Left ventricle myocardium inferior (tissue), 1 donor: Measurements from ENCODE around the gene CCDC116. TPM values are rescaled to one million over a fixed set of nuclear protein-coding genes. Genes with fewer than 3 reads are reported as not detected.
A peak's percentile ranks its signal among the peaks of the same experiment; 100 is the strongest.

Experiments used
- DNase-seq: peaks from one replicate; pipeline ENCODE4 v3.0.0-alpha.2; 2020
- H3K27ac ChIP-seq: fragments of 200-600 bp; replicated peaks from 2 replicates; pipeline ENCODE4 v1.8.0; 2021
- H3K27me3 ChIP-seq: fragments of 200-600 bp; 2 replicates; pipeline ENCODE4 v1.8.0; 2021; ENCODE audit warnings: low read depth
- H3K36me3 ChIP-seq: fragments of 200-600 bp; 2 replicates; pipeline ENCODE4 v1.8.0; 2021
- H3K4me1 ChIP-seq: fragments of 200-600 bp; 2 replicates; pipeline ENCODE4 v1.8.0; 2021
- H3K4me3 ChIP-seq: fragments of 200-600 bp; 2 replicates; pipeline ENCODE4 v1.8.0; 2021; ENCODE audit warnings: mild to moderate bottlenecking, moderate library complexity
- H3K9me3 ChIP-seq: fragments of 200-600 bp; replicated peaks from 2 replicates; pipeline ENCODE4 v1.8.0; 2021
- intact Hi-C: fragments of 100-400 bp; cut with micrococcal nuclease; formaldehyde crosslinking; loops from one replicate; pipeline ENCODE4 v1.11.0; 2022
- total RNA-seq: library from RNA; stranded (reverse); fragmentation: NEBNext Ultra II Directional; extraction: Animal tissue kit (Norgen Biotek cat#: 25700); gene quantifications from one replicate; pipeline ENCODE4 v1.2.1, GENCODE V29; 2021
- TF ChIP-seq, protein P1 (sequence below): fragments of 200-600 bp; IDR thresholded peaks from 2 replicates; pipeline ENCODE4 v1.8.0; 2021; ENCODE audit warnings: antibody characterized with exemption, mild to moderate bottlenecking, borderline replicate concordance
- donor health status: DM: no; HTN: yes; CAD: no; lungs with severe emphysema.

The CCDC116 gene
- total RNA-seq, 1 donor from 2014 or later: 0.11 TPM

DNA sequence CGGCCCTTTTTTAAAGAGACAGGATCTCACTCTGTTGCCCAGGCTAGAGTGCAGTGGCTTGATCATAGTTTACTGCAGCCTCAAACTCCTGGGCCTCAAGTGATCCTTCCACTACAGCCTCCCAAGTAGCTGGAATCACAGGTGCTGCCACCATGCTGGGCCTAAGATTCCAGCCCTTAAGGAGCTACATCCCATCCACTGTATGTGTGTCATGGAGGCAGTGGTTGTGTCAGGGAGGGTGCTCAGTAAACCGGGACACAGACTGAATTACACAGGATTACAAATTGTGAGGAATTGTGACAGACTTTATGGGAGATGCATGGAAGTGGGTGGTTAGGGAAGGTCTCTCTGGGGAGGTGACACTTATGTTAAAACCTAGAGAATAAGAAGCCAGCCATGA, 31.2 kb downstream of the CCDC116 start:
- H3K4me1 ChIP-seq: peaks cover 28% of the 10 kb centered on the region
- peaks cover 4% of the 10 kb centered on the region for H3K27me3 ChIP-seq
- no peak for DNase-seq
- no peaks in the 10 kb centered on the region for H3K36me3 ChIP-seq
- TF ChIP-seq, protein P1, sequence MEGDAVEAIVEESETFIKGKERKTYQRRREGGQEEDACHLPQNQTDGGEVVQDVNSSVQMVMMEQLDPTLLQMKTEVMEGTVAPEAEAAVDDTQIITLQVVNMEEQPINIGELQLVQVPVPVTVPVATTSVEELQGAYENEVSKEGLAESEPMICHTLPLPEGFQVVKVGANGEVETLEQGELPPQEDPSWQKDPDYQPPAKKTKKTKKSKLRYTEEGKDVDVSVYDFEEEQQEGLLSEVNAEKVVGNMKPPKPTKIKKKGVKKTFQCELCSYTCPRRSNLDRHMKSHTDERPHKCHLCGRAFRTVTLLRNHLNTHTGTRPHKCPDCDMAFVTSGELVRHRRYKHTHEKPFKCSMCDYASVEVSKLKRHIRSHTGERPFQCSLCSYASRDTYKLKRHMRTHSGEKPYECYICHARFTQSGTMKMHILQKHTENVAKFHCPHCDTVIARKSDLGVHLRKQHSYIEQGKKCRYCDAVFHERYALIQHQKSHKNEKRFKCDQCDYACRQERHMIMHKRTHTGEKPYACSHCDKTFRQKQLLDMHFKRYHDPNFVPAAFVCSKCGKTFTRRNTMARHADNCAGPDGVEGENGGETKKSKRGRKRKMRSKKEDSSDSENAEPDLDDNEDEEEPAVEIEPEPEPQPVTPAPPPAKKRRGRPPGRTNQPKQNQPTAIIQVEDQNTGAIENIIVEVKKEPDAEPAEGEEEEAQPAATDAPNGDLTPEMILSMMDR: no peak
- intact Hi-C loops: no loop called here
- H3K9me3 ChIP-seq: no peaks in the 10 kb centered on the region
- no peak overlapping the region for H3K27ac ChIP-seq
- no peak overlapping the region for H3K4me3 ChIP-seq

DNA sequence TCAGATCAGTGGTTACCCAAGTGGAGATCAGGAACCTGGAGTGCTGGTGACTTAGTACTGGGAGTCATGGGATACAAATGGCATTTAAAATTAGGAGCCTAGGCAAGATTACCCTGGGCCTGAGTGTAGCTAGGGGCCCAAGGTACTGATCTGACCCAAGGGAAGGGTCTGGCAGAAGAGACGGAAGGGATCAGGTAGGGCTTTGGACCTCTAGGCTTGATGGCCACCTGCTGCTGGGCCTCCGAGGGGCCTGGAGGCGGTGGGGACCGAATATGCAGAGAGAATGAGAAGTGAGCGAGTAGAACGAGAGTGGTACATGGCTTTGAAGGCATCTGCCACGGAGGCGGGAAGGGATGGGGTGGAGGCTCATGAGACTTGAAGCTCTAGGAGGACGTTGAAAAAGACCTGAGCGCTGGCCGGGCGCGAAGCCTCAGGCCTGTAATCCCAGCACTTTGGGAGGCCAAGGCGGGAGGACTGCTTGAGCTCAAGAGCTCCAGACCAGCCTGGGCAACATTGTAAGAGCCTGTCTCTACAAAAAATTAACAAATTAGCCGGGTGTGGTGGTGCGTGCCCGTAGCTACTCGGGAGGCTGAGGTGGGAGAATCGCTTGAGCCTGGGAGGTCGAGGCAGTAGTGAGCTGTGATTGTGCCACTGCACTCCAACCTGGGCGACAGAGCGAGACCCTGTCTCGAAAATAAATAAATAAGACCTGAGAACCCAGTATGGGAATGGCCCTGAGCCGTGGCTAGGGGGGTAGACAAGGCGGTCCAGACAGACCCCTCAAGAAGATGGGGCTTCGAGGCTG, 32.7 kb downstream of the CCDC116 start:
- peak overlapping the region; percentile 96 for H3K27ac ChIP-seq
- H3K4me3 ChIP-seq: peak overlapping the region; percentile 79
- H3K27me3 ChIP-seq: peaks cover 4% of the 10 kb centered on the region
- DNase-seq: no peak
- H3K9me3 ChIP-seq: no peaks in the 10 kb centered on the region
- intact Hi-C loops: no loop called here
- peaks cover 28% of the 10 kb centered on the region for H3K4me1 ChIP-seq
- H3K36me3 ChIP-seq: peaks cover 12% of the 10 kb centered on the region
- TF ChIP-seq, protein P1: no peak

DNA sequence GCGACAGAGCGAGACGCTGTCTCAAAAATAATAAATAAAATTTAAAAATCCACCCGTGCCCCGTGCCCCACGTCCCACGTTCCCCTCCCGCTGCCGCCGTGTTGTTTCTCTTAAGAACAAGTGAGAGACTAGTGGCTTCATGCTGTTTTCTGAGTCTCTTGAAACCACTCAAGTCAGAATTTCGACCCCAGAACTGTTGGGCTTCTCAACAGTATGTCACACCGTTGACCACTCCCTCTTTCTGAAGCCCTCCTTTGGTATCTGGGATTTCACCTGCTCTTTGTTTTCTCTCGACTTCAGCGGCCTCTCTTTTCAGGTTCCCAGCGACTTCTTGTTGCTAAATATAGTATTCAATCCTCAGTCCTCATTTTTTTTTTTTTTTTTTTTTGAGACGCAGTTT, 34.2 kb downstream of the CCDC116 start:
- peak overlapping the region; percentile 79 for H3K4me3 ChIP-seq
- no peak for DNase-seq
- TF ChIP-seq, protein P1: no peak
- H3K27me3 ChIP-seq: no peaks in the 10 kb centered on the region
- peak overlapping the region; percentile 96 for H3K27ac ChIP-seq
- intact Hi-C loops: no loop called here
- peaks cover 27% of the 10 kb centered on the region for H3K36me3 ChIP-seq
- no peaks in the 10 kb centered on the region for H3K9me3 ChIP-seq
- peaks cover 43% of the 10 kb centered on the region for H3K4me1 ChIP-seq

GRCh38 chr22:21669026-21669425, 36.5 kb downstream of the CCDC116 start:
- DNase-seq: no peak
- H3K36me3 ChIP-seq: peaks cover 49% of the 10 kb centered on the region
- H3K4me3 ChIP-seq: no peak overlapping the region
- H3K27me3 ChIP-seq: no peaks in the 10 kb centered on the region
- H3K27ac ChIP-seq: no peak overlapping the region
- TF ChIP-seq, protein P1: no peak
- H3K4me1 ChIP-seq: peaks cover 44% of the 10 kb centered on the region
- intact Hi-C loops: no loop called here
- no peaks in the 10 kb centered on the region for H3K9me3 ChIP-seq

DNA sequence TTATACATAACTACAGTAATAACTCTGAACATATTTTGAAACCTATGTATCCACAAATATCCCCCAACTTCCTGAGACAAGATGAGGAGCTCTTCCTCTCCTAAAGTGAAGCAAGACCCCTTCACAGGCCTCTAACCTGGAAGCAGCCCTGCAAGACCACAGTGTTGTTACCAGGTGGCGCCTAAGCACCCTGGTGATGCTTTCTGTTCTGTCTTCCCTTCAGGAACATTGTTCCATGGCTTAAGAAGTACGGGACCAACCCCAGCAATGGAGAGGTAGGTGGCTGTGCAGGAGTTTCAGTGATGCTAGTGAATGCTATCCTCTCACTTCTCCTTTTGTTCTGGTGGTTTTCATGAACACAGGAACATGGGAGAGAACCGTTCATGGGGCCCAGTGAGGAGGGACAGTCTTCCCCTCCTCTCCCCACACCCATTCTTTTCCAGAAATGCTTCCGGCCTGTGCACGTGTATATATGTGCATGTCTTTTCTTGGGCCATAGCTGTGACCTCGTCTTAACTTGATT, 39.6 kb downstream of the CCDC116 start:
- H3K4me1 ChIP-seq: peaks cover 23% of the 10 kb centered on the region
- H3K36me3 ChIP-seq: peaks cover 69% of the 10 kb centered on the region
- no peak overlapping the region for H3K27ac ChIP-seq
- DNase-seq: no peak
- TF ChIP-seq, protein P1: no peak
- no peaks in the 10 kb centered on the region for H3K9me3 ChIP-seq
- intact Hi-C loops: no loop called here
- no peaks in the 10 kb centered on the region for H3K27me3 ChIP-seq
- no peak overlapping the region for H3K4me3 ChIP-seq
